GM19238 (cell line): ENCODE data around the gene CRIM1.

Experiments
- DNase-seq: peaks from one replicate; pipeline ENCODE4 v3.0.0; 2011; ENCODE audit warnings: low spot score; ENCODE audit not compliant: insufficient read length

The CRIM1 gene

GRCh38 chr2:36455011-36455410 lies 99.4 kb downstream of the CRIM1 start:
- DNase-seq = no peak

DNA sequence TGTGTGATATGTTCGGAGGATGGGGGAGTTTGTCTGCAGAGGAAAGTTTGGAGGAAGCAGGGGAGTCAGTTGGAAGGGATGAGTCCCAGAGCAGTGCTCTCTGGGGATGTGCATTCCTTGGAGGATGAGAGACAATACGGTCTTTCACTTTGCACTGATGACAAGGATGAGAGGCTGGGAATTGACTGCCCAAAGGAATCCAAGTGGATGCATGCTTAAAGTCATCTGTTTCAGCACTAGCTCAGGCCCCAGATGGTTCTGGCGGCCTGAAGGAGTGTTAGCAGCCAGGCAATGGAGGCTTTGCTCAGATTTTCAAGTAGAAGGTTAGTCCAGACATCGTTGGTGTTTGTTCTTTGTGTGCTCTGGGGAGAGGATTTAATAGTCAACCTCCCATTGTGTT lies 100.2 kb downstream of the CRIM1 start:
- DNase-seq = no peak

DNA sequence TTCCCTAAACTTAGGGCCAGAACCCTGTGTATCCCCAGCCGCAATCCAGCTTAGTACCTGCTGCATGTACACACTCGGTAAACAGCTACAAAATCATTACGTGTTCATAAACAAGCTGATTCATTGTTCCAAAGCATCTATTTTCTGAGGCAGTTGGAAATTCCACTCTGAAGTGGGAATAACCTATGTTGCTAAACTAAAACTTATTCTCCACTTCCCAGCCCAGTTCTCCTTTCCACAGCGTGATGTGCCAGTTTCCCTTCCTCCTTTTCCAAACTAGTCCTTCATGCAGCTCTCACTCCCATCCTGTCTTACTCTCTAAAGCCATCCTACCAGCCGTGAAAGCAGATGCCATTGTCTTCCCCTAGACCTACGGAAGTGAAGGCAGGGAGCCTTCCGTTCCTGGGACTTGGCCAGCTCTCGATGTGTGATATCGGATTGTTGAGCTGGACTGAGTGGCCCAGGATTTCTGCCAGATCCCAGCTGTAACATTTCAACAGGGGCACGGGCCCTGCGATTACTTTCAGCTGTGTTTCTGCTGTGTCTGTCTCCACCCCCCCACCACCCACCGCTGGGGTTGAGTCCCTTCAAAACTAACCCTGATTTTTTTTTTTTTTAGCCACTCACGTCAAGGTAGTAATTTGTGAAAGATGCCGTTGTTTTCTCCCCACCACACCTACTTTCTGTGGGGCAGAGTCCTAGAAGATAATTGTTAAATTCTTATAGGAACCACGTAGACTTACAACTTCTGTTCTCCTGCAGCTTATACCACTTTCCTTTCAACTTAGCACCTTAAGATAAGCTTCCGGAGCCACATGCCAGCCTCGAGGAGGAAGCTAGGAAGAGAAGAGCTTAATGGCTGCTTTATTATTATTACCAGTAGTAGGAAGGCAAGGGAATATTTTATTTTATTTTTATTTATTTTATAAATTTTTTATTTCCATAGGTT lies 100.9 kb downstream of the CRIM1 start:
- no peak for DNase-seq

- no peak for DNase-seq
Observed at GRCh38 chr2:36458106-36458505, 102.5 kb downstream of the CRIM1 start.

DNA sequence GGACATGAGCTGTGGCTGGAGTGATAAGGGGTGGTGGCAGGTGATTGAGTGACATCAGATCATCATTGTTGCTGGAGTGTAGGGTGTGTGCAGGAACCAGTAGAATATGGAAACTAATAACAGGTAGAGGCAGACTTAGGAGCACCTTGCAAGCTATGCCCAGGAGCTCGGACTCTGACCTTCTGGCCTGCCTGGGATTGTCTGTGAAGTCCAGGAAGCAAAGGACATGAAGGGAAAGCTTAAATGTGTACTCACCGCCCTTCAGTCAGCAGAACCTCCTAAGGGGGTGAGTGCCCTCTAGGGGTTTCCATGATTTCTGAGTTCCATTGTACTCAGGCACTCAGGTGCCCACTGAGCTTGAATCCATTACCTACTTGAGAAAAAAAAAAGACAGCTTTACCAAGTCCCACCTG lies 104.2 kb downstream of the CRIM1 start:
- no peak for DNase-seq

GRCh38 chr2:36461039-36461681 lies 105.6 kb downstream of the CRIM1 start:
- DNase-seq = no peak

GRCh38 chr2:36462311-36462935 lies 106.8 kb downstream of the CRIM1 start:
- DNase-seq = no peak

DNA sequence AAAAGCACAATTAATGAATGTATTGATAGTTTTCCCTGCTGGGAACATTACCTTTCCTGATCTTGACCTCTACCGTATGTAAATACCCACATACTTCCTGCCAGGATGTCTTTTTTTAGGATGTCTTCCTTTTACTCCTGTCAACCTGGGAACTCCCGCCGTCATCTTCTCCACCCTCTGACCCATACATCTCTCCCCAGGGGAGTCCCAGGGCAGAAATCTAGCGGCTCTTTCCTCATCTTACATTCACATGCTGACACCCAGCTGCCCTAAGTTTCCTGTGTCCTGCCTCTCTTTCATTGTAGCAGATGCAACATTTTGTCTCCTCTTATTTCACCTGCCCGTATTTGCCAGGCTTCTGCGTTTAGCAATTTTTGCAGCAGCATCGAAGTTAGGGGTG lies 107.8 kb downstream of the CRIM1 start:
- DNase-seq = no peak

DNA sequence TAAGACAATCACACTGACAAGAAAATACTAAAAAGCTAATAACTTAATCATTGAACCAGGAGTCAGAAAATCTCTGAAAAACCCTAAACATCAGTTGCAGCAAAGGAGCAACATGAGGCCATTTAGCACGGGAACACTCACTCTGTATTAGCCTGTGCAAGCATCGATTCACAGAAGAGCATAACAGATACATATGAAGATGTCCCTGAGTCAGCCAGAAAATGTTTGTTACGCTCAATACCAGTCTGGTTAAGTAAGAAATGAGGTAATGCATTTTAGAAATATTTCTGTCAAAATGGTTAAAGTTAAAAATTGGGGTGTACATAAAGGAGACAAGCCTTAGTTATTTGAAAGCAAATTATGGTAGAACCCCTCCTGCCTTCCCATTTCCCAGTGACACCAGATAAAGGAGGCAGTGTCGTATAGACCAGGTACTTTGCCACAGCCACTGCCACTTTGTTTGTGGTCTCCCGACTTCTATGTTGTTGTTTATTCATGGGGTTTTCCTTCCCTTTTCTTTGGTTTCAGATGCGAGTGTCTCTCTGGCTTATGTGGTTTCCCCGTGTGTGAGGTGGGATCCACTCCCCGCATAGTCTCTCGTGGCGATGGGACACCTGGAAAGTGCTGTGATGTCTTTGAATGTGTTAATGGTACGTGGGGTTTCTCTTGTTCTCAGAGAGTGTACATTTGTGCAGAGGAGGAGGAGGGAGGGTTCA lies 108.6 kb downstream of the CRIM1 start:
- DNase-seq = no peak

- no peak for DNase-seq
Observed at GRCh38 chr2:36466135-36466534, 110.6 kb downstream of the CRIM1 start.

DNA sequence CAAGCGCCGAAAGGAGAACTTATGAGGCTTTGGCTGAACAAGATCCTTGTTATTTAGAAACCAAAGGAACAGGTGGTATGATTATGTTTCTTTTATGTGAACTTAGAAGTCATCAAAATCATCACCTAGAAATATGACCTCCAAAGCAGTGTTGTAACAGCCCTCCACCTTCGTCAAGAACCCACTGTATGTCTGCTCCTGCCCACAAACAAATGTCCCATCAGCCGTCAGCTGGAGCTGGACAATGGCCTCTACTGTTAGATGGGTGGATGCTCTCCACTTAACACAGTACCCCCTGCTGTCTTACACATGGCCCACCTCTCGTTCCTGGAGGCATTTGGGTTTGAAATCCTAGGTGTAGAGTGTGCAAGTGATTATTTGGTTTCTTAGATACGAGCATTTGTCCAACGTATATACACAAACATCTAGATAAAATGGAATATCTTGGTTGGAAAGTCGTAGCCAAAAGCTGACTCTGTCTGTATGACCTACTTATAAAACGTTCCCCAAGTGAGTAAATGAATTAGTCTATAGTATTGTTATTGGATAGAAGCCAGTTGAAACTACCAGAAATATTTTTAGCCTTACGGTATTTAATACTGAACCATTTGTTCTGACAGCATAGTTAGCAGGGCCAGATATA lies 113.0 kb downstream of the CRIM1 start:
- no peak for DNase-seq

DNA sequence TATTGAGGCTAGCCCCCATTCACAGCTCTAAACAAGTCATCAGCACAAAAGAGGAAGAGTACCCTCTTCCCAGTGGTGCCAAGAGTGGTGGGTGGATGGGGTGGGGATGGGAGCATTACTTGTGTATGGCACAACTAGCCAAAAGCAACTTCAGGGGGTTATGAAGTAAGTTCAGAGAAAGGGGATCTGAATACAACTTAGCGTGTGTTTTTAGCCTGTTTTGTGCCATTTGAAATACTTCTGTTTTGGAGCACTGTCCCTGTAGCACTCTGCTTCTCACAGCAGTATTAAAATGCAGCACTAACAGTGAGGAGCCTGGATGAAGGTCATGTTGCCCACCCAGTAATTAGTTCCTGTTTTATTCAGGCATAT lies 113.5 kb downstream of the CRIM1 start:
- DNase-seq = no peak

- DNase-seq = no peak
Observed at GRCh38 chr2:36469710-36470109, 114.1 kb downstream of the CRIM1 start.

DNA sequence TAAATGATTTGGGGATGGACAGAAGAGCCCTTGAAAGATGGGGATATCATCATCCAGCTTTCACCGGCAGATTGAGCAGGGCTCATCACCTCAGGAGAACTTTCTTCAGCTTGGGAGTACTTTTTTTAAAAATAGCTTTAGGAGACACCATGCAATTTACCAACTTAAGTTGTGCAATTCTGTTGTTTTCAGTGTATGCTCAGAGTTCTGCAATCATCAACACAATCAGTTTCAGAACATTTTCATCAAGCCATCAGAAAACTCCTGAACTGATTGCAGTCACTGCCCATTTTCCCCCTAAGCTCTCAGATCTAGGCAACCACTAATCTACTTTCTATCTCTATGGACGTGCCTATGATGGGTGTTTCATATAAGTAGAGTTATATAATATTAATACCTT lies 117.7 kb downstream of the CRIM1 start:
- no peak for DNase-seq

DNA sequence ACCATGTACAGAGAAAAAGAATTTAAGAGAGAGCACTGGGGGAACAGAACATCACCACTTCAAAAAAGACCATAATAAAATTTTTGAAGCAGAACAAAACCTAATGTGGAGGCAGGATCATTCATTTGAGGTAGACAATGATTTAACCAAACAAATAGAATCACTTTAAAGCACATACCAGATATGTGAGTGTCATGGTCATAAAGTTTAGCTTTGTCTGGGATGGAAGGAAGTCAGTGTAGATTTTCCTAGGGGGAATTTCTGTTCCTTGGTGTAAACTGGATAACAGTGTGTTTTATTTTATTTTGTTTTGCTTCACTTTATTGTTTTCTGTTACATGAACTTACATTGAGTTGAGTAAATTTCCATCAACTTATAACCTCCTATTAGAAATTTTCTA lies 120.8 kb downstream of the CRIM1 start:
- no peak for DNase-seq

DNA sequence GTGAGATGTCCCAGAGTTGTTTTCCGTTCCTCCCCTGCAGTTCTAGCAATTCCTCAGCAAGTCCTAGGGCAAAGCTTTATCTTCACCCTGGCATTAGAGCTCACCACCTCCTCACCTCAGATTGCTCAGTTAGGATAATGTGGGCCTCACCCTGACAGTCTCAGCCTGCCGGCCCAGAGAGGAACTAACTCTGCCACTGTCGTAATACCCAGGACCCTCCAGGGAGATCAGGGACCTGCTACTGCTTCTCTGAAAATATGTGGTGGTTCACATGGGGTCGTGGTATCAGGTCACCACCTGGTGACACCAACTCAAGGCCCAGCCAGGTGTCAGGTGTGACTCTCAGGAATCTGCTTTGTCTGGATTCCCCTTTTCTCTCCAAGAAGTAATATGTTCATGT lies 121.7 kb downstream of the CRIM1 start:
- DNase-seq = no peak

- no peak for DNase-seq
Observed at GRCh38 chr2:36477746-36478145, 122.2 kb downstream of the CRIM1 start.

DNA sequence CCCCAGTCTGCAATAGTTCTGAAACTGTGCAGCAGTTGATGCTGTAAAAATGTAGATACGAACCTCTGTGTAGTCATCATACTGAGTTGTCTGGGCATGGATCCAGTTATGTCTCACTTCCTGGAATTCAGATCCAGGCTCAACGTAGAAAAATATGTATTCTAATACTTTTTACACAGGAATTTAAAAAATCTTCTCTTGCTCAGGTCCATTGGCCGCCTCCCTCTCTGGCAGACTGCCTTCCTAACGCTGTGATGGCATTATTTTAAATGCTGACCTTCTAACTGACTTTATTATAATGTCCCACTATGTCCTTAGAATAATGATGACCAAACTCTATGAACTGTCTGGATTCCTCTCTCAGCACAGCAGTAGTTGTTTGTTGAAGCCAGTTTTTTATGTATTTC lies 122.8 kb downstream of the CRIM1 start:
- no peak for DNase-seq

- DNase-seq = no peak
Observed at GRCh38 chr2:36478999-36479398, 123.4 kb downstream of the CRIM1 start.

DNA sequence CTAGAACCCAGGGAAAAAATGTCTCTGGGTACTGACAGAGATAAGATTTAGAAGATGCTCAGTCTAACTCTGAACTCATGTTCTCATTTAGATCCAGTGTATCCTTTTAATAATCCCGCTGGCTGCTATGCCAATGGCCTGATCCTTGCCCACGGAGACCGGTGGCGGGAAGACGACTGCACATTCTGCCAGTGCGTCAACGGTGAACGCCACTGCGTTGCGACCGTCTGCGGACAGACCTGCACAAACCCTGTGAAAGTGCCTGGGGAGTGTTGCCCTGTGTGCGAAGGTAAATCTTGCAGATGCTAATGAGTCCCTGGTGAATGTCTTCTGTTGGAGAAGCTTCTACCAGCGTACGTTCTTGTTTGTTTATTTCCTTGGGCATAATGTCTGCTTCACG lies 123.8 kb downstream of the CRIM1 start:
- no peak for DNase-seq

- no peak for DNase-seq
Observed at GRCh38 chr2:36480028-36480427, 124.5 kb downstream of the CRIM1 start.
